DOHH2 (cell line): ENCODE measurements around the gene MRM1.

Source experiments
- EZH2phosphoT487 ChIP-seq: fragments of 200-600 bp; sonication (generic); IDR thresholded peaks from 2 replicates; pipeline ENCODE4 v1.6.1; 2017; ENCODE audit warnings: borderline replicate concordance, mild to moderate bottlenecking, antibody characterized with exemption, low read length, moderate library complexity, mixed read lengths
- TF ChIP-seq, protein P1 (sequence below): fragments of 200-600 bp; sonication (generic); IDR thresholded peaks from one replicate; pipeline ENCODE4 v1.5.1; 2014; ENCODE audit warnings: antibody characterized with exemption, mild to moderate bottlenecking, low read depth, low read length; ENCODE audit not compliant: poor library complexity, severe bottlenecking

DNA sequence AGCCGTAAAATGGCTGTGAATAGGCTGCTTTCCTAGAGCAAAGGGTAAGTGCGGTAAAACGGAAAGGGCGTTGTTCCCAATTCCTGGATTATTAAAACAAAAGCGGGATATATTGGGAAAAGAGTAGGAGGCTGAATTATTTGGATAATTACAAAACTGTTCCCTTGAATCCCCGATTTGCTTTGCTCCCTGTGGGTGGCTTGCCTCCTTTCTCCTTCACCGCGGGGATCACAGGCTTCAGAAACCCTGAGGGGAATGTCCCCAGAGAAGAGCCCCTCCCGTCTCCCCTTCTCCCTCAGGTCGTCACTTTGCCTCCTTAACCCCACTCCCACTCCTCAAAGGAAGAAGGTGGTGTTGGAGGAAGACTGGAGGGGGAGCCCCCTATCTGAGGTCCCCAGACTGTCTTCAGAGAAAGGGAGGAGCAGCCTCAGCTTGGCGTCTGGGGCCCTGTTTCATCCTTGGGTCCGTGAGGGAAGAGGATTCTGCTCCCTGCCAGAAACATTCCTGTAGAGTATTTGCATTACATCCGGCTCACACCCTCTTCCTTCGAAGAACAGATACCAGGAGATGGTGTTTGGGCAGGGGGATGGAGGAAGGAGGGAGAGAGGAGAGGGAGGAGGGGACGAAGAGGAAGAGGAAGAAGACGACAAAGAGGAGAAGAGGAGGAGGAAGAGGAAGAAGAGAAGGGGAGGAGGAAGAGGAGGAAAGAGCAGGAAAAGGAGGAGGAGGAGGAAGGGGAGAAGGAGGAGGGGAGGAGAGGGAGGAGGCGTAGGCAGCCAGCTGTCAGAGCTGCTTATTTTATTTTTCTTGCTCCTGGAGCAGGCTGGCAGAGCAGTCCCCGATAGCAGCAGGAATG is 31.8 kb downstream of the MRM1 start:
- TF ChIP-seq, protein P1, sequence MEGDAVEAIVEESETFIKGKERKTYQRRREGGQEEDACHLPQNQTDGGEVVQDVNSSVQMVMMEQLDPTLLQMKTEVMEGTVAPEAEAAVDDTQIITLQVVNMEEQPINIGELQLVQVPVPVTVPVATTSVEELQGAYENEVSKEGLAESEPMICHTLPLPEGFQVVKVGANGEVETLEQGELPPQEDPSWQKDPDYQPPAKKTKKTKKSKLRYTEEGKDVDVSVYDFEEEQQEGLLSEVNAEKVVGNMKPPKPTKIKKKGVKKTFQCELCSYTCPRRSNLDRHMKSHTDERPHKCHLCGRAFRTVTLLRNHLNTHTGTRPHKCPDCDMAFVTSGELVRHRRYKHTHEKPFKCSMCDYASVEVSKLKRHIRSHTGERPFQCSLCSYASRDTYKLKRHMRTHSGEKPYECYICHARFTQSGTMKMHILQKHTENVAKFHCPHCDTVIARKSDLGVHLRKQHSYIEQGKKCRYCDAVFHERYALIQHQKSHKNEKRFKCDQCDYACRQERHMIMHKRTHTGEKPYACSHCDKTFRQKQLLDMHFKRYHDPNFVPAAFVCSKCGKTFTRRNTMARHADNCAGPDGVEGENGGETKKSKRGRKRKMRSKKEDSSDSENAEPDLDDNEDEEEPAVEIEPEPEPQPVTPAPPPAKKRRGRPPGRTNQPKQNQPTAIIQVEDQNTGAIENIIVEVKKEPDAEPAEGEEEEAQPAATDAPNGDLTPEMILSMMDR, result no peak
- no peak for TF ChIP-seq EZH2phosphoT487
